Measurements from ENCODE around the gene HEPACAM.

Gene HEPACAM

DNA sequence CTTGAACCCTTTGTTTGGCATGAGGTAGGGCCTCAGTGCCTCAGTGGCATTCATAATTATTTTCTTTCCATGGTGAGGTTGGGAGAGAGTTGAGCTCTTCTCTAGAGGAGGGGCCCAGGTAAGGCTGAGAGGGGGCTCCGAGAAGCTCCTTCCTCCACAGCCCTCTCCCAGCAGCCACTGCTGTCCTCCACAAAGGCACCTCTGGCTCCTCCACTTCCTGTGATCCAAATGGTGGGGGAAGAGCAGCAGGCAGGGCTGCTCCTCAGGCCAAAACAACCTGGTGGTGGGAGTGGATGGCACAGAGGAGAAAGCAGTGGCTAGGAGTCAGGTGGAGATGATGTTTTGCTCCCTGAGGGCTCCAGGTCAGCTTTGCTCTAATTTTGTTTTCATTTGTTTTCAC lies 51.5 kb downstream of the HEPACAM start:
- Histone ChIP-seq H3K79me2 (ENCODE audit: control insufficient read depth, insufficient read depth, low read length, unreplicated experiment) (no peaks in the 10 kb centered on the region), H3K4me1 (ENCODE audit: control insufficient read depth, insufficient read depth, low read length, unreplicated experiment) (no peaks in the 10 kb centered on the region), H3K36me3 (ENCODE audit: insufficient read depth, low read length) (no peaks in the 10 kb centered on the region), H3K27me3 (ENCODE audit: insufficient read depth, low read length) (no peaks in the 10 kb centered on the region), H3K4me3 (ENCODE audit: low read depth, low read length) (no peak overlapping the region), H3K27ac (ENCODE audit: low read depth, low read length) (no peak overlapping the region), H2AFZ (ENCODE audit: low read length, unreplicated experiment) (no peak overlapping the region)

DNA sequence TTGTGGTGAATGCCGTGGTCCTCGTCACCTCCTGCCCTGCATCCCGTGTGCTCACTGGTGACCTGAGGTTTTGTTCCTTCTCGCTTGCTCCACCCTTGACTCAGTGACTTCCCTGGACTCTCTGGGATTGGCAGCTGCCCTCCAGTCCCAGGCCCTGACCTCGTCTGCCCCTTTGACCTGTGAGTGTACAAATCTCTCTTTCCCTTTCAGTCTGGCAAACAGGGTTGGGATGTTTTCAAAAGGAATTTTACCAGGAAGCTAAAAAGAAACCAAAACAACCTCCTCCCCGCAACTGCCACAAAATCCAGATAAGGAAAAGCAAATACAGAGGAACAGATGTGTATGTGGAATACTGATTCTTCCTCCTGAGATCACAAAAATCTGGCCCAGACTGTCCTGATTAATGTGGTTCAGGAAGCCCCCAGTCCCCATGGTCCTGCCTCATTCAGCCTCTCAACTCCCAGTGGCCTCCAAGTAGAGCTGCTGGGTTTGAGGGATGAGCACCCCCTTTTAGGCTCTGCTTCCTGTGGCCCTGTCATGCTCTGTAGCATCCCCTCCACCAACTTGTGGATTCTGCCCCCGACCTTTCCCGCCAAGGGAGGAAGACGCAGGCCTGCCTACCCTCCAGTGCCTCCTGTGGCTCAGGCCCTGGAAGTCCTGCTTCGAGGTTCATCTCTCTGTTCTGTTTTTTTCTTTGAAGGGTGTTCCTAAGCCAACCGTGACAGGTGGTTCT lies 53.3 kb downstream of the HEPACAM start:
- Histone ChIP-seq H3K27me3 (ENCODE audit: insufficient read depth, low read length) (no peaks in the 10 kb centered on the region), H3K27ac (ENCODE audit: low read depth, low read length) (no peak overlapping the region), H2AFZ (ENCODE audit: low read length, unreplicated experiment) (no peak overlapping the region), H3K4me3 (ENCODE audit: low read depth, low read length) (no peak overlapping the region; the same call in 1 of the 2 replicates), H3K4me1 (ENCODE audit: control insufficient read depth, insufficient read depth, low read length, unreplicated experiment) (no peaks in the 10 kb centered on the region), H3K36me3 (ENCODE audit: insufficient read depth, low read length) (no peaks in the 10 kb centered on the region), H3K79me2 (ENCODE audit: control insufficient read depth, insufficient read depth, low read length, unreplicated experiment) (no peaks in the 10 kb centered on the region)

GRCh38 chr11:124880958-124881357 lies 54.9 kb downstream of the HEPACAM start:
- Histone ChIP-seq H3K27me3 (ENCODE audit: insufficient read depth, low read length) (no peaks in the 10 kb centered on the region), H2AFZ (ENCODE audit: low read length, unreplicated experiment) (no peak overlapping the region), H3K79me2 (ENCODE audit: control insufficient read depth, insufficient read depth, low read length, unreplicated experiment) (no peaks in the 10 kb centered on the region), H3K4me1 (ENCODE audit: control insufficient read depth, insufficient read depth, low read length, unreplicated experiment) (peaks cover 4% of the 10 kb centered on the region), H3K27ac (ENCODE audit: low read depth, low read length) (no peak overlapping the region), H3K36me3 (ENCODE audit: insufficient read depth, low read length) (no peaks in the 10 kb centered on the region), H3K4me3 (ENCODE audit: low read depth, low read length) (no peak overlapping the region)

DNA sequence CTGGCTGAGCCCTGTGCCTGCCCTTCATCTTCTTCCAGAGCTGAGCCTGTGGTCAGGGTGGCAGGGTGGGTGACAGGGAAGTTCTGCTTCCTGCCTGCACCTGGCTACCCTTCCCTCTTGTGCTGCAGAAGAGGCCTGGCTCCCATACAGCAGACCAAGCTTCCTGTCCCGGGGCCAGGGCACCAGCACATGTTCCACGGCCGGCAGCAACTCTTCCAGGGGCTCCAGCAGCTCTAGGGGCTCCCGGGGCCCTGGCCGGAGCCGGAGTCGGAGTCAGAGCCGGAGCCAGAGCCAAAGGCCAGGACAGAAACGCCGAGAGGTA lies 55.6 kb downstream of the HEPACAM start:
- Histone ChIP-seq H3K27me3 (ENCODE audit: insufficient read depth, low read length) (no peaks in the 10 kb centered on the region), H3K4me1 (ENCODE audit: control insufficient read depth, insufficient read depth, low read length, unreplicated experiment) (peaks cover 4% of the 10 kb centered on the region)

DNA sequence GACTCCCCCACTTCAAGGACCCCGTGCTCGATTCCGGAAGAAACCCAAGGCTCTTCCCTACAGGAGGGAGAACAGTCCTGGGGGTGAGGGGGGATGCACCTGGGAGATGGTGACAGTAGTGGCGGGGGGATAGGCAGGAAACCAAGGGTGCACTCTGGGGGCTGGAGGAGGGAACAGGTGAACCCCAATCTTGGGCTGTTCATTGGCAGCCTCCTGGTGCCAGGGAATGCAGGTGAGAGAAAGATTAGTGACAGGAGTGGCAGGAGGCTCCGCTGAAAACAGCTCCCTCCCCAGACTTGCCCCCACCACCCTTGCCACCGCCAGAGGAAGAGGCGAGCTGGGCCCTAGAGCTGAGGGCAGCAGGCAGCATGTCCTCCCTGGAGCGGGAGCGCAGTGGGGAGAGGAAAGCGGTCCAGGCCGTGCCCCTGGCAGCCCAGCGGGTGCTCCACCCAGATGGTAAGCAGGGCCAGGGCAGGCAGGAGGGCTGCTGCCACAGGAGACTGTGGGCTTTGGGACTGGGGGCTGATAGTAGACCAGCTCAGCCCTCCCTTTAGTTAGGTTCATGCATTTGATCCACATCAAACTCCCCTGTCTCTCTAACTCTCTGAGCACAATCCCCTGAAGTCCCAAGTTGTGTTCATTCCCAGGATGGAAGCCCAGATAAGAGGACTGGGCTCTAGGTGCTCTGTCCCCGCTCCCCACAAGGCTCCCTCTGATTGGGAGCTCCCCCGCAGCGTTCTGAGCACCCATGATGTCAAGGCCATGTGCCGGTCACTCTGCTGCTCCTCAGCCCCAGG lies 56.2 kb downstream of the HEPACAM start:
- Histone ChIP-seq H3K4me1 (ENCODE audit: control insufficient read depth, insufficient read depth, low read length, unreplicated experiment) (peaks cover 4% of the 10 kb centered on the region), H3K27ac (ENCODE audit: low read depth, low read length) (no peak overlapping the region), H3K36me3 (ENCODE audit: insufficient read depth, low read length) (no peaks in the 10 kb centered on the region), H2AFZ (ENCODE audit: low read length, unreplicated experiment) (no peak overlapping the region), H3K79me2 (ENCODE audit: control insufficient read depth, insufficient read depth, low read length, unreplicated experiment) (no peaks in the 10 kb centered on the region), H3K27me3 (ENCODE audit: insufficient read depth, low read length) (no peaks in the 10 kb centered on the region), H3K4me3 (ENCODE audit: low read depth, low read length) (no peak overlapping the region)

More for the DNA sequence above, 55.6 kb downstream of the HEPACAM start:
- Histone ChIP-seq H2AFZ (ENCODE audit: low read length, unreplicated experiment) (no peak overlapping the region), H3K36me3 (ENCODE audit: insufficient read depth, low read length) (no peaks in the 10 kb centered on the region), H3K4me3 (ENCODE audit: low read depth, low read length) (no peak overlapping the region), H3K79me2 (ENCODE audit: control insufficient read depth, insufficient read depth, low read length, unreplicated experiment) (no peaks in the 10 kb centered on the region), H3K27ac (ENCODE audit: low read depth, low read length) (no peak overlapping the region)

DNA sequence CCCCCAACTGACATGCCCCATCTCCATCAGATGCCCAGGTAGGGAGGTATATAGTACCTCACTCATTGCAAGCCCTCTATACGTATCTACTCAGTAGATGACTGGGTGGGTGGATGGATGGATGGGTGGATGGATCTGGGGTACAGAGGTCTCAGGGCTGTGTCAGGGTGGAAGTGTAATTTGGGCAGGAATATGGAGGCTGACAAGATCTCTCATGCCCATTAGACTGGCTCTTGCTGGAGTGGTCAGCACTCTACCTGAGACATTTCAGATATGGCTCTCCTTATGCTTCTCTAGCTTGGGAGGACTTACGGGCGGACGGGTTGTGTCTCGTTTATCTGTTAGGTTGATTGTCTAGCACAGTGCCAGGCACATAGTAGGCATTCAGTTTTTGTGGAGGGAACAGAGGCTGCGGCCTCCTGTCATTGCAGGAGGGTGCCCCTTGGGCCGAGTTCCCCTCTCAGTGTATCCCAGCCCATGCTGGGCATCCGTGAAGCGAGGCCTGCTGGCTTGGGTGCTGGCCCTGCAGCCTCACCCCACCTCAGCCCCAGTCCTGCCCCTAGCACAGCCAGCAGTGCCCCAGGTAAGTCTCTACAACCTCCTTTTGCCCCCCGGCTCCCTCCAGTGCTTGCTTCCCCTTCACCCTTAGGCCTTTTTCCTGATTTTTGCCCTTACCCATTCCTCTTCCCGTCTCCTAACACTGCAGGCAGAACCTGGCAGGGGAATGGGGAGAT lies 56.9 kb downstream of the HEPACAM start:
- Histone ChIP-seq H3K4me1 (ENCODE audit: control insufficient read depth, insufficient read depth, low read length, unreplicated experiment) (peaks cover 4% of the 10 kb centered on the region), H3K27me3 (ENCODE audit: insufficient read depth, low read length) (0 out of 2 replicates have a peak, but pooled peaks cover under 1% of the 10 kb centered on the region), H2AFZ (ENCODE audit: low read length, unreplicated experiment) (no peak overlapping the region), H3K36me3 (ENCODE audit: insufficient read depth, low read length) (no peaks in the 10 kb centered on the region), H3K27ac (ENCODE audit: low read depth, low read length) (no peak overlapping the region), H3K79me2 (ENCODE audit: control insufficient read depth, insufficient read depth, low read length, unreplicated experiment) (no peaks in the 10 kb centered on the region), H3K4me3 (ENCODE audit: low read depth, low read length) (no peak overlapping the region)

GRCh38 chr11:124877910-124878758 lies 57.7 kb downstream of the HEPACAM start:
- H3K36me3 ChIP-seq (ENCODE audit: insufficient read depth, low read length): no peaks in the 10 kb centered on the region
- no peak overlapping the region for H3K27ac ChIP-seq (ENCODE audit: low read depth, low read length)
- H3K27me3 ChIP-seq (ENCODE audit: insufficient read depth, low read length): peaks cover 6% of the 10 kb centered on the region; the same call in 1 of the 2 replicates
- H3K4me3 ChIP-seq (ENCODE audit: low read depth, low read length): no peak overlapping the region; the same call in 1 of the 2 replicates
- H2AFZ ChIP-seq (ENCODE audit: low read length, unreplicated experiment): no peak overlapping the region
- peaks cover 4% of the 10 kb centered on the region for H3K4me1 ChIP-seq (ENCODE audit: control insufficient read depth, insufficient read depth, low read length, unreplicated experiment)
- no peaks in the 10 kb centered on the region for H3K79me2 ChIP-seq (ENCODE audit: control insufficient read depth, insufficient read depth, low read length, unreplicated experiment)

DNA sequence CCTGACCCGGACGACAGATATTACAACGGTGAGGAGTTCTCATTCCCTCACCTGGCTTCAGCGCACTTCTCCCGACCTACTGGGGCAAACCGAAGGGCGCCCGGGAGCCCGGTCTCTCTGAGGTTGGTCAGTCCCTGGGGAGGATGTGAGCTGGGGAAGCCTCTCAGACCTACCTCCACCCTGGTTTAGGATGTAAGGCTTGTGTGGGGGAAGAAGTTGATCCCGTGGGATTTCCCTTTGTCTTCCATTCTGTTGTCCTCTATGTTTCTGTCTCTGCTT lies 58.3 kb downstream of the HEPACAM start:
- H3K4me1 ChIP-seq (ENCODE audit: control insufficient read depth, insufficient read depth, low read length, unreplicated experiment): peaks cover 4% of the 10 kb centered on the region
- H3K27ac ChIP-seq (ENCODE audit: low read depth, low read length): no peak overlapping the region
- no peak overlapping the region for H2AFZ ChIP-seq (ENCODE audit: low read length, unreplicated experiment)
- peaks cover 11% of the 10 kb centered on the region; the same call in 1 of the 2 replicates for H3K27me3 ChIP-seq (ENCODE audit: insufficient read depth, low read length)
- peak overlapping the region; percentile 79 for H3K4me3 ChIP-seq (ENCODE audit: low read depth, low read length)
- H3K79me2 ChIP-seq (ENCODE audit: control insufficient read depth, insufficient read depth, low read length, unreplicated experiment): no peaks in the 10 kb centered on the region
- no peaks in the 10 kb centered on the region for H3K36me3 ChIP-seq (ENCODE audit: insufficient read depth, low read length)

DNA sequence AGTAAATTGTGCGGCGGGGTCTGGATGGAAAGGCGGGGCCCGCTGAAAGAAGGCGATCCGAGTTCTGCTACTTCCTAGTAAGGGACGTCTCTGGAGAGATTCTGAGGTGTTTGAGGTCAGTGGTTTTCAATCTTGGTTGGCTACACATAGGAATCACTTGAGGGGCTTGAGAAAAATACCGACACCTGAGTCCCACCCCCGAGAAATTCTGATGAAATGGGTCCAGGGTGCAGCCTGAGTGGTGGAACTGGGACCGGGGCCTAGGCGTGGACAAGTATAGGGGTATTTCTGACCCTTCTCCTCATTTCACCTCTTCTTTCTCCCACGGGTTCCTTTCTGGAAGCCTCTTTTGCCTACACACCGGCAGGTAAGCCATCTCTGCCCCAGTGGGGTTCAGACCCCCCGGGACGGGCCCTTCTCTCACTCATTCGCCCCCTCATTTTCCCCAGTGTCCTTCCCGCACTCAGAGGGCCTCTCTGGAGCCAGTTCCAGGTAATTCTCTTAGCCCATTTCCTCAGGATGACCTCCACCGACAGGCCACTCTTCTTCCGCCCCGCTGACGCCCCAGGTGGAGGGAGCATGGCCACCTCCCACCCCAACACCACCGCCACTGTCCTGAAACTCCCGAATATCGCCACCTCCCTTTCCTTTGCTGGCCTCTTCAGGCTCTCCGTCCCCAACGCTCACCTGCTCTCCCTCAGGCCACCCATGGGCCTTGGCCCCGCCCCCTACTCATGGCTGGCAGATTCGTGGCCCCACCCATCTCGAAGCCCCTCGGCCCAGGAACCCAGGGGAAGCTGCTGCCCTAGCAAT lies 58.8 kb downstream of the HEPACAM start:
- Histone ChIP-seq H2AFZ (ENCODE audit: low read length, unreplicated experiment) (peak overlapping the region; percentile 81), H3K4me1 (ENCODE audit: control insufficient read depth, insufficient read depth, low read length, unreplicated experiment) (peaks cover 4% of the 10 kb centered on the region), H3K79me2 (ENCODE audit: control insufficient read depth, insufficient read depth, low read length, unreplicated experiment) (no peaks in the 10 kb centered on the region), H3K27ac (ENCODE audit: low read depth, low read length) (no peak overlapping the region), H3K27me3 (ENCODE audit: insufficient read depth, low read length) (peaks cover 17% of the 10 kb centered on the region), H3K36me3 (ENCODE audit: insufficient read depth, low read length) (no peaks in the 10 kb centered on the region), H3K4me3 (ENCODE audit: low read depth, low read length) (peak overlapping the region; percentile 79)
